Loucy (cell line): ENCODE results near the gene HES2.

Experiments
- H2AFZ ChIP-seq: fragments of 200-600 bp; sonication (generic); 2 replicates; pipeline ENCODE4 v1.6.0; 2016; ENCODE audit warnings: antibody characterized with exemption, mild to moderate bottlenecking, low read length, moderate library complexity
- H3F3A ChIP-seq: fragments of 200-600 bp; 2 replicates; pipeline ENCODE4 v1.6.0; 2016; ENCODE audit warnings: antibody characterized with exemption, low read depth, mild to moderate bottlenecking
- H3K27me3 ChIP-seq: fragments of 200-600 bp; sonication (generic); 2 replicates; pipeline ENCODE4 v1.6.1; 2014; ENCODE audit warnings: low read length, mild to moderate bottlenecking; ENCODE audit not compliant: insufficient read depth, poor library complexity, severe bottlenecking
- H3K36me3 ChIP-seq: fragments of 200-600 bp; sonication (generic); 2 replicates; pipeline ENCODE4 v1.6.1; 2016; ENCODE audit warnings: low read length; ENCODE audit not compliant: insufficient read depth
- H3K4me1 ChIP-seq: fragments of 200-600 bp; sonication (generic); 2 replicates; pipeline ENCODE4 v1.5.1; 2014; ENCODE audit warnings: low read length, mild to moderate bottlenecking; ENCODE audit not compliant: insufficient read depth, poor library complexity, severe bottlenecking
- H3K4me2 ChIP-seq: fragments of 200-600 bp; sonication (generic); 2 replicates; pipeline ENCODE4 v1.6.0; 2014; ENCODE audit warnings: antibody characterized with exemption, low read length, low read depth, mild to moderate bottlenecking; ENCODE audit not compliant: poor library complexity, severe bottlenecking
- H3K4me3 ChIP-seq: fragments of 200-600 bp; sonication (generic); 2 replicates; pipeline ENCODE4 v1.5.1; 2014; ENCODE audit warnings: low read length, mild to moderate bottlenecking, mixed read lengths; ENCODE audit not compliant: poor library complexity, severe bottlenecking
- H3K79me2 ChIP-seq: fragments of 200-600 bp; sonication (generic); 2 replicates; pipeline ENCODE4 v1.6.1; 2014; ENCODE audit warnings: low read length; ENCODE audit not compliant: insufficient read depth
- H3K9ac ChIP-seq: fragments of 200-600 bp; sonication (generic); 2 replicates; pipeline ENCODE4 v1.6.0; 2014; ENCODE audit warnings: mild to moderate bottlenecking, low read depth, low read length, moderate library complexity; ENCODE audit not compliant: poor library complexity, severe bottlenecking
- H3K9me2 ChIP-seq: fragments of 200-600 bp; sonication (generic); replicated peaks from 2 replicates; pipeline ENCODE4 v1.6.1; 2016; ENCODE audit warnings: low read depth, low read length, mixed read lengths
- H3K9me3 ChIP-seq: fragments of 200-600 bp; sonication (generic); 2 replicates; pipeline ENCODE4 v1.6.1; 2014; ENCODE audit warnings: mild to moderate bottlenecking, antibody characterized with exemption, low read length, low read depth; ENCODE audit not compliant: insufficient read depth
- H4K20me1 ChIP-seq: fragments of 200-600 bp; sonication (generic); 2 replicates; pipeline ENCODE4 v1.6.0; 2014; ENCODE audit warnings: antibody characterized with exemption, low read length, mild to moderate bottlenecking; ENCODE audit not compliant: insufficient read depth, poor library complexity, severe bottlenecking
- EZH2phosphoT487 ChIP-seq: fragments of 200-600 bp; IDR thresholded peaks from 2 replicates; pipeline ENCODE4 v1.6.1; 2018; ENCODE audit warnings: antibody characterized with exemption, mild to moderate bottlenecking, moderate library complexity, borderline replicate concordance
- TF ChIP-seq, protein P1 (sequence below): fragments of 200-600 bp; sonication (generic); conservative IDR thresholded peaks from 2 replicates; pipeline ENCODE4 v1.5.1; 2014; ENCODE audit warnings: mild to moderate bottlenecking, antibody characterized with exemption, low read length

Gene HES2

DNA sequence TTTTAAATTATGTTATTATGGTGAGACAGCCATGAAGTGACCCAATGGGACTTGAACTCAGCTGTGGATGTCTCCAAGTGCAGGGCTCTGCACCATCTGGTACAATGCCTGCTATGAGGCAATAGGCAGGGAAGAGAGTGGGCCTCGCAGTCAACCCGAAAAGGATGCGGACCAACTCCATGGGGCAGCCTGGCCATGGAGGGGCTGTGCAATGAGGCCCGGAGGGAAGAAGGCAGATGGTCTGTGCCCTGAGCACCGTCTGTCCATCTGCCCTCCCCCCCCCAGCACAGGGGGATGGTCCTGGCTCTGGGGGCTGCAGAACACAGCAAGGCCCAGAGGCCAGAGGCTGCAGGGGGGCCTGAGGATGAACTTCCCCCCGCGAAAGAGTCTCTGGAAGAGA, 21.9 kb upstream of the HES2 start:
- H3K4me1 ChIP-seq = no peaks in the 10 kb centered on the region
- H3K36me3 ChIP-seq = no peaks in the 10 kb centered on the region
- H3K9ac ChIP-seq = no peak overlapping the region
- H3K79me2 ChIP-seq = no peaks in the 10 kb centered on the region
- H3K4me3 ChIP-seq = no peak overlapping the region
- no peaks in the 10 kb centered on the region for H3F3A ChIP-seq
- H3K9me2 ChIP-seq = no peaks in the 10 kb centered on the region
- H4K20me1 ChIP-seq = no peaks in the 10 kb centered on the region
- H2AFZ ChIP-seq = no peak overlapping the region
- TF ChIP-seq EZH2phosphoT487 = no peak
- TF ChIP-seq, protein P1, sequence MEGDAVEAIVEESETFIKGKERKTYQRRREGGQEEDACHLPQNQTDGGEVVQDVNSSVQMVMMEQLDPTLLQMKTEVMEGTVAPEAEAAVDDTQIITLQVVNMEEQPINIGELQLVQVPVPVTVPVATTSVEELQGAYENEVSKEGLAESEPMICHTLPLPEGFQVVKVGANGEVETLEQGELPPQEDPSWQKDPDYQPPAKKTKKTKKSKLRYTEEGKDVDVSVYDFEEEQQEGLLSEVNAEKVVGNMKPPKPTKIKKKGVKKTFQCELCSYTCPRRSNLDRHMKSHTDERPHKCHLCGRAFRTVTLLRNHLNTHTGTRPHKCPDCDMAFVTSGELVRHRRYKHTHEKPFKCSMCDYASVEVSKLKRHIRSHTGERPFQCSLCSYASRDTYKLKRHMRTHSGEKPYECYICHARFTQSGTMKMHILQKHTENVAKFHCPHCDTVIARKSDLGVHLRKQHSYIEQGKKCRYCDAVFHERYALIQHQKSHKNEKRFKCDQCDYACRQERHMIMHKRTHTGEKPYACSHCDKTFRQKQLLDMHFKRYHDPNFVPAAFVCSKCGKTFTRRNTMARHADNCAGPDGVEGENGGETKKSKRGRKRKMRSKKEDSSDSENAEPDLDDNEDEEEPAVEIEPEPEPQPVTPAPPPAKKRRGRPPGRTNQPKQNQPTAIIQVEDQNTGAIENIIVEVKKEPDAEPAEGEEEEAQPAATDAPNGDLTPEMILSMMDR = no peak
- no peaks in the 10 kb centered on the region for H3K27me3 ChIP-seq
- H3K9me3 ChIP-seq = no peaks in the 10 kb centered on the region
- no peak overlapping the region for H3K4me2 ChIP-seq

DNA sequence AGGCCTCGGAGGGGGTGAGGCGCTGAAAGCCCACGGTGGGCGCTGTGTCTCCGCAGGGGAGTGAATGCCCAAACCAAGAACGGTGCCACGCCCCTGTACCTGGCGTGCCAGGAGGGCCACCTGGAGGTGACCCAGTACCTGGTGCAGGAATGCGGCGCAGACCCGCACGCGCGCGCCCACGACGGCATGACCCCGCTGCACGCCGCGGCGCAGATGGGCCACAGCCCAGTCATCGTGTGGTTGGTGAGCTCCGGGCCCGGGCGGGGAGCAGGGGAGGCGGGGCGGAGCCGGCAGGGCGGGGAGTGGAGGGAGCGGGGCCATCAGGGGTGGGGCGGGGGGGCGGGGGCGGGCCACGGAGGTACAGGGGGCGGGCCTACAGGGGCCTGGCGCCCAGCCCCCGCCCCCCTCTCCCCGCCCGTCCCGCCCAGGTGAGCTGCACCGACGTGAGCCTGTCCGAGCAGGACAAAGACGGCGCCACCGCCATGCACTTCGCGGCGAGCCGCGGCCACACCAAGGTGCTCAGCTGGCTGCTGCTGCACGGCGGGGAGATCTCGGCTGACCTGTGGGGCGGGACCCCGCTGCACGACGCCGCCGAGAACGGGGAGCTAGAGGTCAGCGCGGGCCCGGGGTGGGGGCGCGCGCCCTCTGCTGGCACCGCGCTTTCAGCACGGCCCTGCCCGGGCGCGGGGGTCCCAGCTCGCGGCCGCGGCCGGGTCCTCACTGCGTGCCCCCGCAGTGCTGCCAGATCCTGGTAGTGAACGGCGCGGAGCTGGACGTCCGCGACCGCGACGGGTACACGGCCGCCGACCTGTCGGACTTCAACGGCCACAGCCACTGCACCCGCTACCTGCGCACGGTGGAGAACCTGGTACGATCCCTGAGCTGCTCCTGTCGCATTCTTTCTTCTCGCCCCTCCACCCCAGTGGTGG, 20.7 kb upstream of the HES2 start:
- no peak overlapping the region for H3K9ac ChIP-seq
- no peaks in the 10 kb centered on the region for H3K9me3 ChIP-seq
- TF ChIP-seq, protein P1 = no peak
- TF ChIP-seq EZH2phosphoT487 = no peak
- no peaks in the 10 kb centered on the region for H3K79me2 ChIP-seq
- H3F3A ChIP-seq = no peaks in the 10 kb centered on the region
- no peaks in the 10 kb centered on the region for H4K20me1 ChIP-seq
- H3K36me3 ChIP-seq = no peaks in the 10 kb centered on the region
- H3K27me3 ChIP-seq = no peaks in the 10 kb centered on the region
- H3K4me3 ChIP-seq = no peak overlapping the region
- no peak overlapping the region for H3K4me2 ChIP-seq
- H2AFZ ChIP-seq = no peak overlapping the region
- no peaks in the 10 kb centered on the region for H3K4me1 ChIP-seq
- H3K9me2 ChIP-seq = no peaks in the 10 kb centered on the region

DNA sequence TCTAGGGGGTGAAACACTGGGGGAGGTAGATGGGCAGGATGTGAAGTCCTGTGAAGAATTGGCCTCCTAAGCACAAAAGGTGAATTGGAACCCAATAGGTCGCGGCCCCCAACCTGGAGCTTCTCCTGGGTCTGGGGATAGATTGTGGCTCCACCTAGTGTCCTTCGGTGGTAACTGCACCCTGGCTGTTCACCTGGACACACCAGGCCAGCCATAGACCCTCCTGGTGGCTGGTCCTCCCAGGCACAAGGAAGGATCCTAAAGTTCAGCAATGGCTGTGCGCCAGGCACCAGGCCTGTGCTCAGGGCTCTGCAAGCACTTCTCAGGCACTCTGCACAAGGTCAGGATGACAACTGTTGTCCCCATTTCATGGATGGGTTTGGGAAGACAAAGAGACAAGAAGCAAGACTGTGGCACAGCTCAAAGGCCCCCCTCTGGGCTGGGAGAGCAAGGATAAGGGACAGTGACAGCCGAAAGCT, 18.4 kb upstream of the HES2 start:
- Histone ChIP-seq H3K4me1 (no peaks in the 10 kb centered on the region), H3K4me2 (no peak overlapping the region), H3K4me3 (no peak overlapping the region)

More for the DNA sequence above, 18.4 kb upstream of the HES2 start:
- H3K9me3 ChIP-seq = no peaks in the 10 kb centered on the region
- TF ChIP-seq, protein P1 = peak; percentile 86
- no peak for TF ChIP-seq EZH2phosphoT487
- H3K27me3 ChIP-seq = no peaks in the 10 kb centered on the region
- no peaks in the 10 kb centered on the region for H3K79me2 ChIP-seq
- no peaks in the 10 kb centered on the region for H4K20me1 ChIP-seq
- no peaks in the 10 kb centered on the region for H3F3A ChIP-seq
- H3K9ac ChIP-seq = no peak overlapping the region
- H2AFZ ChIP-seq = no peak overlapping the region
- no peaks in the 10 kb centered on the region for H3K36me3 ChIP-seq
- H3K9me2 ChIP-seq = no peaks in the 10 kb centered on the region
